ENCODE measurements around the gene RASSF4. TPM values are rescaled to one million over a fixed set of nuclear protein-coding genes. Genes with fewer than 3 reads are reported as not detected.

The RASSF4 gene
- total and polyA plus RNA-seq, 4 donors, result 8.2 to 26.9 (median 12.4) TPM

- WGBS, result 77% methylated on average over 13 of the region's 13 CpGs
- TF ChIP-seq ATF3 (IDR thresholded peaks at IDR 0.05) (no peak), RXRA (IDR thresholded peaks at IDR 0.05) (no peak), TAF1 (conservative IDR thresholded peaks at IDR 0.05) (no peak), ZBTB33 (IDR thresholded peaks at IDR 0.05) (no peak), GABPA (IDR thresholded peaks at IDR 0.05 in 1 of 2, conservative IDR thresholded peaks at IDR 0.05 in 1 of 2) (no peak), CTCF (IDR thresholded peaks at IDR 0.05; ENCODE audit: low read depth, low read length, missing input control) (no peak), FOXA2 (IDR thresholded peaks at IDR 0.05) (no peak), HNF4A (conservative IDR thresholded peaks at IDR 0.05) (no peak), YY1 (IDR thresholded peaks at IDR 0.05) (no peak), HNF4G (IDR thresholded peaks at IDR 0.05) (no peak), EGR1 (IDR thresholded peaks at IDR 0.05; ENCODE audit: low read depth in 2 of 2) (no peak), RAD21 (IDR thresholded peaks at IDR 0.05) (no peak), NR2F2 (IDR thresholded peaks at IDR 0.05) (no peak), SP1 (IDR thresholded peaks at IDR 0.05) (no peak)
- DNase-seq (ENCODE audit: low spot score), result no peak
- Histone ChIP-seq H3K4me1 (ENCODE audit: control insufficient read depth in 4 of 4, insufficient read depth in 4 of 4, low read length in 3 of 4) (peaks cover 25 to 57% (median 48%) of the 10 kb centered on the region in 4 donors), H3K27me3 (ENCODE audit: control insufficient read depth in 4 of 4, insufficient read depth in 4 of 4, low read length in 3 of 4) (no peaks in the 10 kb centered on the region), H3K36me3 (ENCODE audit: control insufficient read depth in 4 of 4, insufficient read depth in 3 of 4, low read depth in 1 of 4, low read length in 3 of 4) (peaks cover 0 to 5% (median under 1%) of the 10 kb centered on the region in 4 donors), H3K4me3 (ENCODE audit: low read depth in 1 of 3, low read length in 3 of 3) (peak overlapping the region in 2 of 3 donors; percentile 5 to 8), H3K9me3 (ENCODE audit: control insufficient read depth in 4 of 4, low read length in 3 of 4) (no peaks in the 10 kb centered on the region), H3K27ac (ENCODE audit: low read depth in 1 of 2, low read length in 2 of 2) (peak overlapping the region; percentile 91 to 94), H3K9ac (ENCODE audit: low read depth in 1 of 2, low read length in 2 of 2) (peak overlapping the region; percentile 21 to 27)
These were observed 19.9 kb downstream of the RASSF4 start for GRCh38 chr10:44979281-44980191.

GRCh38 chr10:44980309-44981171 is 20.9 kb downstream of the RASSF4 start:
- Histone ChIP-seq H3K9ac (ENCODE audit: low read depth in 1 of 2, low read length in 2 of 2) (peak overlapping the region; percentile 0 to 51), H3K4me1 (ENCODE audit: control insufficient read depth in 4 of 4, insufficient read depth in 4 of 4, low read length in 3 of 4) (peaks cover 30 to 57% (median 46%) of the 10 kb centered on the region in 4 donors), H3K4me3 (ENCODE audit: low read depth in 1 of 3, low read length in 3 of 3) (peak overlapping the region in 1 of 3 donors; percentile 25), H3K27ac (ENCODE audit: low read depth in 1 of 2, low read length in 2 of 2) (peak overlapping the region; percentile 91 to 94), H3K9me3 (ENCODE audit: control insufficient read depth in 4 of 4, low read length in 3 of 4) (no peaks in the 10 kb centered on the region), H3K36me3 (ENCODE audit: control insufficient read depth in 4 of 4, insufficient read depth in 3 of 4, low read depth in 1 of 4, low read length in 3 of 4) (peaks cover 0 to 5% (median under 1%) of the 10 kb centered on the region in 4 donors), H3K27me3 (ENCODE audit: control insufficient read depth in 4 of 4, insufficient read depth in 4 of 4, low read length in 3 of 4) (no peaks in the 10 kb centered on the region)
- WGBS, result 35% methylated on average over 14 of the region's 14 CpGs
- no peak for DNase-seq (ENCODE audit: low spot score)
- TF ChIP-seq HNF4A (conservative IDR thresholded peaks at IDR 0.05), result peak; percentile 84 to 85
- peak; percentile 16 to 57 for TF ChIP-seq JUND (IDR thresholded peaks at IDR 0.05)
- TF ChIP-seq HNF4G (IDR thresholded peaks at IDR 0.05), result peak; percentile 61
- TF ChIP-seq RXRA (IDR thresholded peaks at IDR 0.05), result peak; percentile 86 to 87
- peak; percentile 13 for TF ChIP-seq REST (IDR thresholded peaks at IDR 0.05)
- peak; percentile 56 to 60 for TF ChIP-seq RAD21 (IDR thresholded peaks at IDR 0.05)
- no peak for TF ChIP-seq MAX (IDR thresholded peaks at IDR 0.05)
- TF ChIP-seq FOXA2 (IDR thresholded peaks at IDR 0.05), result peak; percentile 47
- no peak for TF ChIP-seq CTCF (IDR thresholded peaks at IDR 0.05; ENCODE audit: low read depth, low read length, missing input control)
- peak; percentile 41 for TF ChIP-seq TAF1 (conservative IDR thresholded peaks at IDR 0.05)
- peak; percentile 77 for TF ChIP-seq NR2F2 (IDR thresholded peaks at IDR 0.05)
- peak; percentile 50 for TF ChIP-seq FOXA1 (IDR thresholded peaks at IDR 0.05)
- TF ChIP-seq SP1 (IDR thresholded peaks at IDR 0.05), result peak; percentile 89
- TF ChIP-seq YY1 (IDR thresholded peaks at IDR 0.05), result no peak
